SK-N-SH (cell line): ENCODE data around the gene MDM1. TPM values are rescaled to one million over a fixed set of nuclear protein-coding genes. Genes with fewer than 3 reads are reported as not detected.
A peak's percentile ranks its signal among the peaks of the same experiment; 100 is the strongest.

Experiments used
- CTCF ChIA-PET: fragments of 300-600, 350-600 bp; formaldehyde crosslinking; extraction: SDS; loops from one replicate; lab custom pipeline; 2021; lab: Yijun Ruan, JAX
- POLR2A ChIA-PET: fragments of 350-600 bp; sonication (Branson Sonifier 250); formaldehyde crosslinking; extraction: SDS; loops from one replicate; lab custom pipeline; 2020; ENCODE audit warnings: antibody characterized with exemption, inconsistent platforms; lab: Yijun Ruan, JAX
- DNase-seq: peaks from one replicate; pipeline ENCODE4 v3.0.0; 2012
- H2AFZ ChIP-seq: fragments of 200-600 bp; sonication (generic); 2 replicates; pipeline ENCODE4 v1.8.1; 2016; ENCODE audit warnings: antibody characterized with exemption, mild to moderate bottlenecking, low read depth
- H3F3A ChIP-seq: fragments of 200-600 bp; sonication (generic); replicated peaks from 2 replicates; pipeline ENCODE3; 2016; ENCODE audit warnings: antibody characterized with exemption, mild to moderate bottlenecking; ENCODE audit not compliant: insufficient read depth
- H3K27ac ChIP-seq, 2 experiments: fragments of 200-500 bp in 1 of 2; fragments of 200-600 bp in 1 of 2; sonication (Bioruptor generic) in 1 of 2; sonication (generic), shearing (Covaris generic) in 1 of 2; 2 replicates each; pipeline versions ENCODE4 v1.5.1 to v1.6.1; 2014 to 2016; ENCODE audit warnings: low read depth in 2 of 2, inconsistent platforms in 1 of 2, low read length in 1 of 2, mild to moderate bottlenecking in 1 of 2, mixed read lengths in 1 of 2
- H3K27me3 ChIP-seq: fragments of 200-600 bp; sonication (generic), shearing (Covaris generic); 2 replicates; pipeline ENCODE4 v1.6.1; 2016; ENCODE audit warnings: mixed run types; ENCODE audit not compliant: insufficient read depth
- H3K36me3 ChIP-seq, 2 experiments: fragments of 200-500 bp in 1 of 2; fragments of 200-600 bp in 1 of 2; sonication (Bioruptor generic) in 1 of 2; sonication (generic) in 1 of 2; replicated peaks in 1 of 2; 2 replicates each; pipeline versions ENCODE3 to v1.5.1; 2014 to 2016; ENCODE audit warnings: low read length in 1 of 2, mild to moderate bottlenecking in 1 of 2; ENCODE audit not compliant: insufficient read depth in 2 of 2, control insufficient read depth in 1 of 2
- H3K4me1 ChIP-seq, 2 experiments: fragments of 200-500 bp in 1 of 2; fragments of 200-600 bp in 1 of 2; sonication (Bioruptor generic) in 1 of 2; sonication (generic), shearing (Covaris generic) in 1 of 2; 2 replicates each; pipeline versions ENCODE4 v1.5.1 to v1.6.1; 2014 to 2016; ENCODE audit warnings: low read depth in 1 of 2, low read length in 1 of 2, mixed run types in 1 of 2; ENCODE audit not compliant: insufficient read depth in 2 of 2, control insufficient read depth in 1 of 2
- H3K4me2 ChIP-seq: fragments of 200-600 bp; sonication (generic), shearing (Covaris generic); 2 replicates; pipeline ENCODE4 v1.6.1; 2017; ENCODE audit warnings: mixed run types
- H3K4me3 ChIP-seq, 2 experiments: fragments of 200-500 bp in 1 of 2; fragments of 200-600 bp in 1 of 2; sonication (Bioruptor generic) in 1 of 2; sonication (generic), shearing (Covaris generic) in 1 of 2; 2 replicates each; pipeline versions ENCODE4 v1.5.1 to v1.8.1; 2014 to 2016; ENCODE audit warnings: low read depth in 2 of 2, inconsistent platforms in 1 of 2, low read length in 1 of 2, mild to moderate bottlenecking in 1 of 2, mixed read lengths in 1 of 2, moderate library complexity in 1 of 2
- H3K79me2 ChIP-seq: fragments of 200-600 bp; sonication (generic); 2 replicates; pipeline ENCODE4 v1.8.1; 2017; ENCODE audit warnings: mild to moderate bottlenecking; ENCODE audit not compliant: insufficient read depth
- H3K9ac ChIP-seq: fragments of 200-600 bp; sonication (generic); 2 replicates; pipeline ENCODE4 v1.6.1; 2017; ENCODE audit warnings: mixed run types
- H3K9me2 ChIP-seq: fragments of 200-600 bp; sonication (generic); 2 replicates; pipeline ENCODE4 v1.6.1; 2017; ENCODE audit warnings: mixed run types
- H3K9me3 ChIP-seq: fragments of 200-600 bp; sonication (generic); 2 replicates; pipeline ENCODE4 v1.6.1; 2017; ENCODE audit warnings: mixed run types, mild to moderate bottlenecking, moderate library complexity
- H4K20me1 ChIP-seq: fragments of 200-600 bp; sonication (generic); 2 replicates; pipeline ENCODE4 v1.6.1; 2017; ENCODE audit warnings: mild to moderate bottlenecking, mixed run types; ENCODE audit not compliant: insufficient read depth
- CHD2 ChIP-seq: fragments of 150-350 bp; IDR thresholded peaks from 2 replicates; pipeline ENCODE4 v1.6.1; 2018; ENCODE audit warnings: low read length; ENCODE audit not compliant: partially characterized antibody
- CTCF ChIP-seq: fragments of 200-600 bp; sonication (generic); IDR thresholded peaks from 2 replicates; pipeline ENCODE4 v1.6.1; 2017; ENCODE audit warnings: antibody characterized with exemption, mild to moderate bottlenecking, moderate library complexity
- ELF1 ChIP-seq: IDR thresholded peaks from 2 replicates; pipeline ENCODE4 v1.4.0; 2012
- EP300 ChIP-seq, 2 experiments: IDR thresholded peaks; 2 replicates each; pipeline versions ENCODE4 v1.4.0 to v1.6.1; 2012; ENCODE audit warnings: borderline replicate concordance in 1 of 2, low read depth in 1 of 2, low read length in 1 of 2
- EZH2phosphoT487 ChIP-seq: fragments of 200-600 bp; sonication (generic); IDR thresholded peaks from 2 replicates; pipeline ENCODE4 v1.6.1; 2017; ENCODE audit warnings: low read depth, mixed run types, mild to moderate bottlenecking, antibody characterized with exemption, moderate library complexity, borderline replicate concordance
- FOSL2 ChIP-seq: IDR thresholded peaks from 2 replicates; pipeline ENCODE4 v1.4.0; 2012; ENCODE audit warnings: low read depth, mild to moderate bottlenecking, moderate library complexity, borderline replicate concordance
- GATA2 ChIP-seq: sonication (generic); formaldehyde crosslinking; IDR thresholded peaks from 2 replicates; pipeline ENCODE4 v1.5.0; 2020; ENCODE audit warnings: mild to moderate bottlenecking, missing genetic modification reagents
- JUND ChIP-seq: IDR thresholded peaks from 2 replicates; pipeline ENCODE4 v1.4.0; 2012
- MAX ChIP-seq: IDR thresholded peaks from 2 replicates; pipeline ENCODE4 v1.4.0; 2012; ENCODE audit warnings: low read depth
- MEF2A ChIP-seq: IDR thresholded peaks from 2 replicates; pipeline ENCODE4 v1.4.0; 2012; ENCODE audit warnings: low read depth, borderline replicate concordance
- MXI1 ChIP-seq: IDR thresholded peaks from 2 replicates; pipeline ENCODE4 v1.6.1; 2012; ENCODE audit warnings: mild to moderate bottlenecking, low read depth, low read length, improper control_type of control experiment
- NFIC ChIP-seq: IDR thresholded peaks from 2 replicates; pipeline ENCODE4 v1.4.0; 2012; ENCODE audit warnings: borderline replicate concordance
- PBX3 ChIP-seq: IDR thresholded peaks from 2 replicates; pipeline ENCODE4; 2012
- RAD21 ChIP-seq: IDR thresholded peaks from 2 replicates; pipeline ENCODE4 v1.6.1; 2012; ENCODE audit warnings: mild to moderate bottlenecking, low read length
- REST ChIP-seq: IDR thresholded peaks from 2 replicates; pipeline ENCODE4 v1.6.1; 2012; ENCODE audit warnings: mild to moderate bottlenecking, low read depth, low read length, moderate library complexity
- RFX5 ChIP-seq: IDR thresholded peaks from 2 replicates; pipeline ENCODE4 v1.6.1; 2012; ENCODE audit warnings: mild to moderate bottlenecking, improper control_type of control experiment, low read length
- RXRA ChIP-seq: IDR thresholded peaks from 2 replicates; pipeline ENCODE4 v1.4.0; 2012; ENCODE audit warnings: low read depth, mild to moderate bottlenecking, borderline replicate concordance
- SIN3A ChIP-seq: IDR thresholded peaks from 2 replicates; pipeline ENCODE4 v1.6.1; 2012; ENCODE audit warnings: low read depth, mild to moderate bottlenecking, low read length, moderate library complexity, borderline replicate concordance
- SMC3 ChIP-seq: IDR thresholded peaks from 2 replicates; pipeline ENCODE4 v1.6.1; 2012; ENCODE audit warnings: low read depth, low read length, improper control_type of control experiment
- TAF1 ChIP-seq: IDR thresholded peaks from 2 replicates; pipeline ENCODE4 v1.6.1; 2012; ENCODE audit warnings: low read depth, mild to moderate bottlenecking, low read length, moderate library complexity, borderline replicate concordance
- TEAD4 ChIP-seq: IDR thresholded peaks from 2 replicates; pipeline ENCODE4 v1.4.0; 2012; ENCODE audit warnings: mild to moderate bottlenecking, borderline replicate concordance; ENCODE audit not compliant: insufficient read depth
- USF1 ChIP-seq: IDR thresholded peaks from 2 replicates; pipeline ENCODE4 v1.4.0; 2012; ENCODE audit warnings: low read depth, borderline replicate concordance
- USF2 ChIP-seq: fragments of 150-350 bp; IDR thresholded peaks from 2 replicates; pipeline ENCODE4 v1.6.1; 2017; ENCODE audit warnings: antibody characterized with exemption, low read length, low read depth, borderline replicate concordance
- WGBS: methylation state at CpG from one replicate; pipeline ENCODE4 v1.1.6; 2017; ENCODE audit warnings: low lambda C conversion rate; 5-methylcytosine and 5-hydroxymethylcytosine counted together
- polyA plus RNA-seq, 3 experiments: library from polyadenylated mRNA; depleted of rRNA; stranded (reverse); fragments of >200 nt; gene quantifications; 2 replicates each; pipeline ENCODE4 v1.2.3, GENCODE V29; 2012

The MDM1 gene
- 7.4 and 11.2 TPM in 2 replicates for polyA plus RNA-seq (2012; rRNA removed)
- polyA plus RNA-seq (2012; cell fraction: cytosol; rRNA removed): 4.4 and 4.6 TPM in 2 replicates
- 18.5 and 41.5 TPM in 2 replicates for polyA plus RNA-seq (2012; cell fraction: nucleus; rRNA removed)

GRCh38 chr12:68331869-68332727, at the start of gene MDM1:
Gene MDM1, minus strand, starts transcription at chr12:68332362. Its CDS starts 117 bp downstream, at chr12:68332245.
- Histone ChIP-seq H3K4me1 (peaks cover 7 to 20% of the 10 kb centered on the region in 2 experiments; a peak in 2 of 4 replicates), H3K9ac (peak within 1 kb of the TSS; percentile 77), H3K9me2 (no peaks in the 10 kb centered on the region), H3F3A (no peaks in the 10 kb centered on the region), H3K27me3 (no peaks in the 10 kb centered on the region), H3K36me3 (peaks cover 11 to 15% of the 10 kb centered on the region in 2 experiments), H4K20me1 (no peaks in the 10 kb centered on the region), H3K27ac (peak within 1 kb of the TSS; percentile 26 to 72; a peak in 2 of 4 replicates), H2AFZ (peak within 1 kb of the TSS; percentile 99), H3K4me3 (peak within 1 kb of the TSS; percentile 80 to 91), H3K9me3 (no peaks in the 10 kb centered on the region), H3K4me2 (peak within 1 kb of the TSS; percentile 81), H3K79me2 (peaks cover 9% of the 10 kb centered on the region)
- DNase-seq: peak; percentile 96
- CTCF ChIA-PET: interaction anchor here (0.6 to 1.6 kb wide), 2 partner anchors 15 to 154 kb away, joined by 3 to 11 read pairs; no protein-coding TSS in a partner anchor
- POLR2A ChIA-PET: interaction anchor here (0.5 kb wide), 1 partner anchor 255 kb away, joined by 4 read pairs; no protein-coding TSS in a partner anchor
- 3% methylated on average over 33 of the region's 59 CpGs for whole genome bisulfite sequencing
- peak; percentile 48 for TF ChIP-seq CHD2
- 0 out of 2 replicates have a peak, but pooled peaks have one; percentile 36 for TF ChIP-seq TAF1
- TF ChIP-seq CTCF: no peak
- no peak for TF ChIP-seq EZH2phosphoT487
- no peak for TF ChIP-seq SMC3
- TF ChIP-seq RXRA: no peak
- no peak for TF ChIP-seq TEAD4
- no peak for TF ChIP-seq MEF2A
- peak; percentile 88 for TF ChIP-seq PBX3
- no peak for TF ChIP-seq GATA2 (CRISPR knock-in tag)
- TF ChIP-seq SIN3A: peak; percentile 67; the same call in 1 of the 2 replicates
- no peak for TF ChIP-seq EP300 (IDR thresholded peaks at IDR 0.05; ENCODE audit: borderline replicate concordance in 1 of 2, low read depth in 1 of 2, low read length in 1 of 2)
- TF ChIP-seq MXI1: peak; percentile 54; the same call in 1 of the 2 replicates
- no peak for TF ChIP-seq USF2
- TF ChIP-seq USF1: no peak
- peak; percentile 61; the same call in 1 of the 2 replicates for TF ChIP-seq ELF1
- peak; percentile 73 for TF ChIP-seq RFX5
- no peak for TF ChIP-seq FOSL2
- no peak for TF ChIP-seq RAD21
- no peak for TF ChIP-seq NFIC
- no peak for TF ChIP-seq REST
- no peak; the same call in 1 of the 2 replicates for TF ChIP-seq MAX
- no peak for TF ChIP-seq JUND
